HG03432 (cell line): ENCODE results near the gene FAM107A.
A peak's percentile ranks its signal among the peaks of the same experiment; 100 is the strongest.

Experiments
- ATAC-seq: cut with Tn5 transposase; IDR thresholded peaks from one replicate; pipeline ENCODE4 v1.9.1; 2021; ENCODE audit warnings: mild to moderate bottlenecking, moderate library complexity; ENCODE audit not compliant: unreplicated experiment

FAM107A gene

DNA sequence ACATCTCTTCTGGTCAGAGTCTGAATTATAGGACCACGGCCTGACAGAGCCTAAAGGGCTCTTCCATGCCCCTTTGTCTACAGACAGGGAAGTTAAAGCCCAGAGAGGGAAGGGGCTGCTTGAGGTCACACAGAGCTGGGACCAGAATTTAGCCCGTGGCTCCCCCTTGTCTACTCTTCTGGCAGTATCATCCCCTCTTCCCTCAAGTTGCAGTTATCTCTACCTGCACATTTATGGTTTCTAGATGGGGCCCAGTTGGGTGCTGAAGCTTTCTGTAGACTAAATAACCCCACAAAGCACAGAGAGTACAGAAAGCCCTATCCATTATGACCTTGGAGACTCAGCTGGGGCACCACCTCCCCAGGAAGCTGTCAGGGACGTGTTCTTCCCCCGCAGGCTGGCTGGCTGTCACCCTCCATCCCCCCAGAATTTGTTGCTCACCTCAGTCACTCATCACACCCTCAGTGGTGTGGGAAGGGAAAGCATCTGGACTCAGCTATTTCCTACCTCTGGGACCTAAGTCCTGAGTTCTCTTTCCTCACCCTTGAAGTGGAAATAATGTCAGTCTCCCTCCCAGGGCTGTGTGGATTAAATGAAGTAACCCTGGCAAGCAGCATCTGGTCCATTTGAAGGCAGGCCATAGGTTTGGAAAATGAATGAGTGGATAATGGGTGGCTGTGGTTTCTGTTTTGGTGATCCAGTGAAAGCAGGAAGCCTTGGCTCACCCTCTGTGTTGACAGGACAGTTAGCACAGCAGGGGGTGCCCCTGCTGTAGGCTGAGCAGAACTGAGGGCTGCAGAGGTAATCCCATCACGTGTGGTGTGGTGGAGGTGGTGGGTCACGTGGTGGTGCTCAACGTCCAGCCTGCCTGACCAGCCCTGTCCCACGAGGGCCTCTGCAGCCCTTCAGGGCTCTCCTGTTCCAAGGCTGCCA, 56.5 kb downstream of the FAM107A start:
- ATAC-seq = peak; percentile 64

DNA sequence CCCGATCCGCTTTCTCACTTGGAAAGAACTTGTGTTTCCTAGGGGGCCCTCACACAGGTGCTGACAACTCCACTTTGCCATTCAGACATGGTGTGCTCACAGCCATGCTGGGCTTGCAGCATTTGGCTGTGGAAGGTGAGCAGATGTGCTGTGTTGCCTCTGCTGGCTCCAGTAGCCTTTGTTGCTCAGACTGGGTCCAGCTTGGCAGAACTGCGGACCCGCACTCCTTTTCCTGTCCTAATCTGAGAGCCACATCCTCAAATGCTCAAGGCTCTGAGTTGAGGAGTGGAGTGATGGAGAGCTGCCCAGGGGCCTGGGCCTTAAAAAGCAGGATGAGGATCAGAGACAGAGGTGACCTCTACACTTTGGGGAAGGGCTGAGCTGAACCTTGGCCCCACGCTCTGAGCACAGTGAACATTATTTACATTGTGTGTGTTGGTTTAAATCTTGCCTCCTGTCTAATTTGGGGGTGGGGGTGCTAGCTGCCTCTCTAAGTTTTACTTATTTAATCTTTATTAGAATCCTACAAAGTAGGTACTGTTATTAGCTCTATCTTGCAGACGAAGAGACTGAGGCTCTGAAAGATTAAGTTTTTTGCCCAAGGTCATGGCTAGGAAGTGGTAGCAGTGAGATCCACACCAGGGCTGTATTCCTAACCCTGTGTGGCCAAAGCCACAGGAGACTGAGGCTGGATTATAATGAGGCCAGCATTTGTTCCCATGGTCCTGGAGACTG, 57.4 kb downstream of the FAM107A start:
- ATAC-seq = no peak

DNA sequence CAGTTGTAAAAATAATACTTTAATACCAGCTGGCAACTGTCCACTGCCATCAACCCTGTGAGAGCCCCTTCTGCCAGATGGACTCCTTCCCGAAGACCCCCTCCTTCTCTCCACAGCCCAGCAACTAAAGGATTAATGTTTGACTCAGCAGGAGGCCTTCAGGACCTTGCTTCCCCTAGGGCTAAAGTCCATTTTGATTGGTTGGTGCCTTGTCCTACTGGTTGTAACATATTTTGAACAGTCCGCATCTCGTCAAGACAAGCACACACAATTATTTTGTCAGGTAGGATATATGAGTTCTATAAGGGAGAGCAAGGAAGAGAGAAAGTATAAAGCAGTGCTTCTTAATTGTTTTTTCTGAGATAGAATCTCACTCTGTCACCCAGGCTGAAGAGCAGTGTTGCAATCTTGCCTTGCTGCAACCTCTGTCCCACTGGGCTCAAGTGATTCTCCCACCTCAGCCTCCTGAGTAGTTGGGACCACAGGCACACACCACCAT, 58.9 kb downstream of the FAM107A start:
- ATAC-seq = no peak

DNA sequence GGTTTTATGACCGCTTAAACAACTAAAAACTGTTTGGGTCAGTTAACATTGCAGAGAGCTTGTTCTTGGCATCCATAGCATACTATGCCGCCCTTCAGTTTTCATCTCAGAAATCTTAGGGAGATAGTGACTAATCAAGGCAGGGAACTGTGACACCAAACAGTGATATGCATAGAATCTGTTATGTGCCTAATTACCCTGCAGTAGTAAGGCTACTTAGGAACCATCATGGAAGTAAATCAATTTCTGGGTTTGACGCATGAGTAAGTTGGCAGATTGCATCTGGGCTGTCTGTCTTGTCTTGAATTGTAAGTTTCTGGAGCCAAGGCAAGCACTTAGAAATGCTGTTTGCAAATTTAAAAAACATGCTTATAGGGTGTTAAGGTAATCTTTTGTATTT, 62.8 kb downstream of the FAM107A start:
- ATAC-seq = no peak
